ENCODE measurements around the gene PRKAA2.

GRCh38 chr1:56707379-56707778, 62.3 kb downstream of the PRKAA2 start:
- no peak for TF ChIP-seq CTCF (IDR thresholded peaks at IDR 0.05)
- no peak for TF ChIP-seq REST (IDR thresholded peaks at IDR 0.05; ENCODE audit: insufficient read depth in 1 of 2, low read depth in 2 of 2, low read length in 1 of 2)
- TF ChIP-seq POLR2AphosphoS5 (IDR thresholded peaks at IDR 0.05; ENCODE audit: low read depth, low read length), result no peak
- TF ChIP-seq TCF7L2 (IDR thresholded peaks at IDR 0.05; ENCODE audit: low read depth, low read length), result no peak

Data from Panc1 (cell line).